HEK293 (cell line): ENCODE data around the gene CTBP2.

Experiments used
- CTCF ChIA-PET: fragments of 350-600 bp; formaldehyde crosslinking; extraction: SDS; loops from one replicate; lab custom pipeline; 2021; ENCODE audit warnings: antibody characterized with exemption; lab: Yijun Ruan, JAX
- POLR2A ChIA-PET: fragments of 300-600 bp; formaldehyde crosslinking; extraction: SDS; loops from one replicate; lab custom pipeline; 2020; ENCODE audit warnings: antibody characterized with exemption, inconsistent platforms; lab: Yijun Ruan, JAX
- H3K27ac ChIP-seq: fragments of 200-500 bp; sonication (Bioruptor generic); 2 replicates; pipeline ENCODE4 v1.5.1; 2014; ENCODE audit warnings: low read depth, low read length, control low read depth, inconsistent platforms; ENCODE audit errors: extremely low read depth
- H3K36me3 ChIP-seq, 2 experiments: fragments of 200-500 bp in 1 of 2; sonication (Bioruptor generic) in 1 of 2; 1 replicate in 1 of 2; 2 replicates in 1 of 2; pipeline ENCODE4 v1.5.1; 2014 to 2017; ENCODE audit warnings: inconsistent platforms in 2 of 2, low read length in 2 of 2; ENCODE audit not compliant: control insufficient read depth in 2 of 2, insufficient read depth in 1 of 2
- H3K4me1 ChIP-seq: fragments of 200-500 bp; sonication (Bioruptor generic); 2 replicates; pipeline ENCODE4 v1.5.1; 2014; ENCODE audit warnings: mild to moderate bottlenecking, low read length, inconsistent platforms; ENCODE audit not compliant: control insufficient read depth, insufficient read depth
- H3K4me3 ChIP-seq: 2 replicates; pipeline ENCODE4 v1.5.1; 2011; ENCODE audit warnings: low read depth, mild to moderate bottlenecking, control low read depth, low read length, moderate library complexity
- H3K9me3 ChIP-seq: fragments of 200-500 bp; sonication (Bioruptor generic); 2 replicates; pipeline ENCODE4 v1.5.1; 2014; ENCODE audit warnings: low read depth, low read length, inconsistent platforms; ENCODE audit not compliant: control insufficient read depth, insufficient read depth
- GLI4 ChIP-seq: fragments of 450-650 bp; formaldehyde crosslinking; IDR thresholded peaks from 2 replicates; pipeline ENCODE4 v1.5.1; 2016; ENCODE audit warnings: missing biosample characterization, missing genetic modification characterization
- KLF17 ChIP-seq: fragments of 450-650 bp; formaldehyde crosslinking; IDR thresholded peaks from 2 replicates; pipeline ENCODE4 v1.5.1; 2016; ENCODE audit warnings: missing biosample characterization, missing genetic modification characterization
- OSR2 ChIP-seq: fragments of 450-650 bp; formaldehyde crosslinking; IDR thresholded peaks from 2 replicates; pipeline ENCODE4 v1.5.1; 2016; ENCODE audit warnings: missing biosample characterization, missing genetic modification characterization
- PBX3 ChIP-seq: sonication (generic); formaldehyde crosslinking; IDR thresholded peaks from 2 replicates; pipeline ENCODE4 v1.8.1; 2022; ENCODE audit warnings: mild to moderate bottlenecking, moderate library complexity, missing genetic modification reagents
- PRDM2 ChIP-seq: fragments of 450-650 bp; formaldehyde crosslinking; IDR thresholded peaks from 2 replicates; pipeline ENCODE4 v1.5.1; 2016; ENCODE audit warnings: missing biosample characterization, missing genetic modification characterization, borderline replicate concordance
- SETDB1 ChIP-seq: IDR thresholded peaks from one replicate; pipeline ENCODE4 v1.6.1; 2017; ENCODE audit warnings: mild to moderate bottlenecking, low read length, moderate library complexity, mixed read lengths; ENCODE audit not compliant: insufficient read length
- TCF7L2 ChIP-seq: IDR thresholded peaks from 2 replicates; pipeline ENCODE4 v1.6.1; 2011; ENCODE audit warnings: low read depth, mild to moderate bottlenecking, inconsistent platforms, low read length, moderate library complexity, borderline replicate concordance
- TRIM28 ChIP-seq: IDR thresholded peaks from 2 replicates; pipeline ENCODE4 v1.6.1; 2011; ENCODE audit warnings: low read length, control low read depth, borderline replicate concordance
- YY2 ChIP-seq: fragments of 450-650 bp; formaldehyde crosslinking; IDR thresholded peaks from 2 replicates; pipeline ENCODE4 v1.5.1; 2016; ENCODE audit warnings: missing biosample characterization, missing genetic modification characterization
- ZBTB11 ChIP-seq: fragments of 450-650 bp; formaldehyde crosslinking; conservative IDR thresholded peaks from 2 replicates; pipeline ENCODE4 v1.5.1; 2016; ENCODE audit warnings: low read depth, missing biosample characterization, missing genetic modification characterization
- ZBTB20 ChIP-seq: fragments of 450-650 bp; formaldehyde crosslinking; IDR thresholded peaks from 2 replicates; pipeline ENCODE4 v1.5.1; 2016; ENCODE audit warnings: missing biosample characterization, missing genetic modification characterization
- ZFP3 ChIP-seq: fragments of 450-650 bp; formaldehyde crosslinking; IDR thresholded peaks from 2 replicates; pipeline ENCODE4 v1.5.1; 2016; ENCODE audit warnings: low read depth, missing biosample characterization, missing genetic modification characterization
- ZNF157 ChIP-seq: fragments of 450-650 bp; formaldehyde crosslinking; IDR thresholded peaks from 2 replicates; pipeline ENCODE4 v1.5.1; 2016; ENCODE audit warnings: missing biosample characterization, missing genetic modification characterization
- ZNF280D ChIP-seq: fragments of 450-650 bp; formaldehyde crosslinking; IDR thresholded peaks from 2 replicates; pipeline ENCODE4 v1.5.1; 2016; ENCODE audit warnings: missing biosample characterization, missing genetic modification characterization
- ZNF433 ChIP-seq: fragments of 450-650 bp; formaldehyde crosslinking; IDR thresholded peaks from 2 replicates; pipeline ENCODE4 v1.5.1; 2016; ENCODE audit warnings: missing biosample characterization, missing genetic modification characterization, low read depth
- ZNF544 ChIP-seq: fragments of 450-650 bp; formaldehyde crosslinking; IDR thresholded peaks from 2 replicates; pipeline ENCODE4 v1.5.0; 2017; ENCODE audit warnings: missing biosample characterization, missing genetic modification characterization
- ZNF548 ChIP-seq: fragments of 450-650 bp; formaldehyde crosslinking; IDR thresholded peaks from 2 replicates; pipeline ENCODE4 v1.5.1; 2016; ENCODE audit warnings: missing biosample characterization, missing genetic modification characterization
- ZNF626 ChIP-seq: fragments of 450-650 bp; sonication (Bioruptor Pico); formaldehyde crosslinking; IDR thresholded peaks from 2 replicates; pipeline ENCODE4 v1.5.1; 2018; ENCODE audit warnings: missing biosample characterization, missing genetic modification characterization, inconsistent platforms

CTBP2 gene

GRCh38 chr10:125107965-125108580 is 52.3 kb downstream of the CTBP2 start (continued):
- TF ChIP-seq ZBTB11 (tag by site-specific recombination) (no peak), SETDB1 (peak; percentile 64), ZNF626 (no peak), ZFP3 (tag by site-specific recombination) (no peak)

- Histone ChIP-seq H3K27ac (no peak overlapping the region), H3K4me3 (no peak overlapping the region)
- TF ChIP-seq TCF7L2 (no peak), YY2 (tag by site-specific recombination) (no peak), ZBTB20 (tag by site-specific recombination) (no peak), OSR2 (tag by site-specific recombination) (no peak), PRDM2 (tag by site-specific recombination) (no peak), GLI4 (tag by site-specific recombination) (no peak), ZNF548 (tag by site-specific recombination) (no peak), ZNF433 (tag by site-specific recombination) (no peak), KLF17 (tag by site-specific recombination) (no peak), ZNF280D (no peak), PBX3 (CRISPR knock-in tag) (no peak), ZNF157 (tag by site-specific recombination) (no peak), ZNF544 (tag by site-specific recombination) (no peak), TRIM28 (no peak)
- TF ChIP-seq, all 188 proteins: peak for 0
- no peaks in the 10 kb centered on the region for H3K9me3 ChIP-seq
- H3K4me1 ChIP-seq, result peaks cover 7% of the 10 kb centered on the region; the same call in 1 of the 2 replicates
- H3K36me3 ChIP-seq, result peaks cover 6 to 50% of the 10 kb centered on the region in 2 experiments; a peak in 2 of 3 replicates
- ChIA-PET POLR2A (no interaction called here), CTCF (no interaction called here)
Measured at GRCh38 chr10:125107166-125107949, 53.0 kb downstream of the CTBP2 start.
